Activated CD4-positive, alpha-beta T cell treated with anti-CD3 and anti-CD28 coated beads for 24 hours (primary cell): Measurements from ENCODE around the gene NISCH.

Experiments used
- DNase-seq, 2 donors: peaks; one replicate each; pipeline ENCODE4 v3.0.0-alpha.2; 2020; ENCODE audit warnings: low read depth in 2 of 2

NISCH gene

DNA sequence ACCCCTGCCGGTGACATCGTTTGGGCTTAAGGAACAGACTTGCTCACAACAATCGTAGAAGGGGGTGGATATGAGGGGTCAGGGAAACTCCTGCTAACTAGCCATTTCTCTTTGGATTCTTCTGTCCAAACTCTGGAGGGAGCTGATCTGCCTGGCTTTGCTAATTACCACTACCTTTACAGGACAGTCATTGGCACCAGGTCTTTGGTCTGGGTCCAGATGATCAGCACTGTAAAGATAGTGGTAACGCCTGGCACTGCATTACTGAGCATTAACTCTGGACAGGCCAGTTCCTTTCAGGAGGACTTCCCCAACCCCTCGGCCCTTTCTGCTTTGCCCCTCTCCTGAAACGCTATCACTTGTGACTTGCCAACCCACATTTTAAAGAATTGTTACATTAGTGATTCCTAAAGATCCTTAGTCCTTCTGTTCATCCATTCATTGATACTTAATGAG is 81.8 kb downstream of the NISCH start:
- no peak for DNase-seq

- no peak for DNase-seq
Measured at GRCh38 chr3:52537726-52538421, 82.5 kb downstream of the NISCH start.

GRCh38 chr3:52539010-52539653 is 83.7 kb downstream of the NISCH start:
- no peak for DNase-seq

DNA sequence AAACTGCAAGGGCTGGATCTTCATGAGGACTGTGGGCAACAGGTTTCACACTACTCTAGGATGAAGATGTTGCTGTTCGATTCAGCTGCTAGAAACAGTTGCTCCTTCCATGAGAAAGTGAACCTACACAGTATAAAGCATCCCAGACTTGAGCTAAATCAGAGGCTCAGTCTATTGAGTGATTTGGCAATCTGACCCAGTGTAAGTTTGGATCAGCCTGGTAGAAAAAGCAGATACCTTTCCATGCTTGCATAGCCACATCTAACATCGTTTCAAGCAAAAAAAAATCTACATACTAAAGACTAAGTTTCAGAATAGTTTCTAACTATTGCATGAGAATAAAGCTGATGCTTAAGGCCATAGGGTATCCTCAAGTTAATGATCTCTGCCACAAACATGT is 85.6 kb downstream of the NISCH start:
- DNase-seq: no peak
